LNCAP (cell line): ENCODE results near the gene RCCD1.

Source experiments
- TF ChIP-seq, protein P1 (sequence below): fragments of 450-650 bp; IDR thresholded peaks from 2 replicates; pipeline ENCODE4 v1.5.1; 2017; ENCODE audit warnings: mild to moderate bottlenecking

The RCCD1 gene

DNA sequence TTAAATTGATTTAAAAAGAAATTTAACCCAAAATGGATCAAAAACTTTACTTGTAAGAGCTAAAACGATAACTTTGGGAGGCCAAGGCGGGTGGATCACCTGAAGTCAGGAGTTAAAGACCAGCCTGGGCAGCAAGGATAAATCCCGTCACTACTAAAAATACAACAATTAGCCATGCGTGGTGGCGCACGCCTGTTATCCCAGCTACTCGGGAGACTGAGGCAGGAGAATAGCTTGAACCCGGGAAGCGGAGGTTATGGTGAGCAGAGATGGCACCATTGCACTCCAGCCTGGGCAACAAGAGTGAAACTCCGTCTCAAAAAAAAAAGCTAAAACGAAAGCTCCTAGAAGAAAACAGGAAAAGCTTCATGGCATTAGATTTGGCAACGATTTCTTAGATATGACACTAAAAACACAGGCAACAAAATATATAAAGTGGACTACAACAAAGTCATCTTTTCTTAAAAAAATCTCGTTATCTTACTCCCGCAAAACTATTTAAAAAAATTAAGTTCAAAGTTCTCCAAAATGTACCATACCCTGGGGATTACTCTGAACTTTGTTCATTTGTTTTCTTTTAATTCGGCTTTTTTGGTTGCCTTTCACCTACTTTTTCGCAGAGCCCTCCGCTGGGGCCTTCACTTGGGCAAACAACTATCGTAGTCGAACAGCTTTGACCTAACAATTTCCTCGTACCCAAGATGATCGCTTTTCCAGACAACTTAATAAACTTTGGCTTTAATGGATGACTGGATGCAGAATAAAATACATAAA, 25.3 kb upstream of the RCCD1 start:
- TF ChIP-seq, protein P1, sequence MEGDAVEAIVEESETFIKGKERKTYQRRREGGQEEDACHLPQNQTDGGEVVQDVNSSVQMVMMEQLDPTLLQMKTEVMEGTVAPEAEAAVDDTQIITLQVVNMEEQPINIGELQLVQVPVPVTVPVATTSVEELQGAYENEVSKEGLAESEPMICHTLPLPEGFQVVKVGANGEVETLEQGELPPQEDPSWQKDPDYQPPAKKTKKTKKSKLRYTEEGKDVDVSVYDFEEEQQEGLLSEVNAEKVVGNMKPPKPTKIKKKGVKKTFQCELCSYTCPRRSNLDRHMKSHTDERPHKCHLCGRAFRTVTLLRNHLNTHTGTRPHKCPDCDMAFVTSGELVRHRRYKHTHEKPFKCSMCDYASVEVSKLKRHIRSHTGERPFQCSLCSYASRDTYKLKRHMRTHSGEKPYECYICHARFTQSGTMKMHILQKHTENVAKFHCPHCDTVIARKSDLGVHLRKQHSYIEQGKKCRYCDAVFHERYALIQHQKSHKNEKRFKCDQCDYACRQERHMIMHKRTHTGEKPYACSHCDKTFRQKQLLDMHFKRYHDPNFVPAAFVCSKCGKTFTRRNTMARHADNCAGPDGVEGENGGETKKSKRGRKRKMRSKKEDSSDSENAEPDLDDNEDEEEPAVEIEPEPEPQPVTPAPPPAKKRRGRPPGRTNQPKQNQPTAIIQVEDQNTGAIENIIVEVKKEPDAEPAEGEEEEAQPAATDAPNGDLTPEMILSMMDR: no peak

GRCh38 chr15:90930861-90931574, 23.7 kb upstream of the RCCD1 start:
- TF ChIP-seq, protein P1: no peak

GRCh38 chr15:90931575-90931827, 23.2 kb upstream of the RCCD1 start:
- TF ChIP-seq, protein P1: no peak

GRCh38 chr15:90931828-90932659, 22.6 kb upstream of the RCCD1 start, which contains the start of gene HDDC3:
Gene HDDC3 (minus strand): TSS chr15:90932549. CDS start chr15:90932540, 9 bp downstream.
- TF ChIP-seq, protein P1: peak; percentile 97

GRCh38 chr15:90932660-90932991, 22.1 kb upstream of the RCCD1 start:
- TF ChIP-seq, protein P1: no peak

GRCh38 chr15:90933301-90933700, 21.4 kb upstream of the RCCD1 start:
- TF ChIP-seq, protein P1: no peak

DNA sequence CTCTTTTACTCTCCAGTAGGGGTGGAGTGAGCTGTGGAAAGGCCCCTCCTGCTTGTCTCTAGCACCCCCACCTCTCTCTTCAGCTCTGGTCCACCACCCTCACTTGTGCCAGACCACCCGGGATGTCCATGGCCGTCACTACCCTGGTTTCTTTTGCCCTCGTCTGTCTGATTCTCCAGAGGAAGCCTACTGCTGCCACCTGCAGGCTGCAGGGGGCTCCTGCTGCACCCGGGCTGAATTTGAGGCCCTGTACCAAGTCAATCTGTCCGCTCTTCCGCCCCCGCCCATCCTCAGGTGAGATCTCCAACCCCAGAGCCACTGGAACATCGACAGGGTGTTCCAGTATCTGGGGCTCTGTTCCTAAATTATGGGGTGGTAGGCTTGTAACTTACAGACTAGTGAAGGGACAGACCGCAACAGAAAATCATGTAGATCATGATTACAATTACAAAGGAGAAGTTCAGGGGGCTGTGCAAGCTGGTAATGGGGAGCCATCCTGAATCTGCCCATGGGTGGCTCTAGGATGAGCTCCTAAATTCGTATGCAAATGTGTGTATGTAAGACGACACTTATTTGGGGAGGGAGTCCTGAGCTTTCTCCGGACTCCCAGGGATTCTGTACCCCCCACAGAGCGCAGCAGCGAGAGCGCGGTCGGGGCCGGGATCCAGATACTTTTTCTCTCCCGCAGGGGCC, 20.3 kb upstream of the RCCD1 start:
- TF ChIP-seq, protein P1: peak; percentile 93
